ENCODE results near the gene OR6X1. TPM values are rescaled to one million over a fixed set of nuclear protein-coding genes. Genes with fewer than 3 reads are reported as not detected.

The OR6X1 gene
- polyA plus RNA-seq, 1 donor: not detected

Other genes starting within 250 kb of the OR6X1 start
- 2.5 TPM for gene SCN3B, start 99.9 kb downstream of the OR6X1 start, polyA plus RNA-seq (ENCODE audit: insufficient read length)
- gene ZNF202, start 12.9 kb downstream of the OR6X1 start, polyA plus RNA-seq (ENCODE audit: insufficient read length): 23.5 TPM
- not detected for gene OR6M1, start 51.8 kb upstream of the OR6X1 start, polyA plus RNA-seq (ENCODE audit: insufficient read length)
- not detected for gene TMEM225, start 131.2 kb upstream of the OR6X1 start, polyA plus RNA-seq (ENCODE audit: insufficient read length)
- not detected for gene OR8D4, start 147.6 kb upstream of the OR6X1 start, polyA plus RNA-seq (ENCODE audit: insufficient read length)
- gene OR4D5, start 185.1 kb upstream of the OR6X1 start, polyA plus RNA-seq (ENCODE audit: insufficient read length): not detected
- not detected for gene OR6T1, start 189.3 kb upstream of the OR6X1 start, polyA plus RNA-seq (ENCODE audit: insufficient read length)
- gene OR10S1, start 223.3 kb upstream of the OR6X1 start, polyA plus RNA-seq (ENCODE audit: insufficient read length): not detected
- not detected for gene OR10G6, start 240.6 kb upstream of the OR6X1 start, polyA plus RNA-seq (ENCODE audit: insufficient read length)